Ascending aorta (tissue), 2 donors: ENCODE results near the gene SEPHS2. TPM values are rescaled to one million over a fixed set of nuclear protein-coding genes. Genes with fewer than 3 reads are reported as not detected.

Experiments
- DNase-seq, 2 donors: peaks; one replicate each; pipeline ENCODE4 v3.0.0-alpha.2; 2019; ENCODE audit warnings: low spot score in 2 of 2
- H3K27ac ChIP-seq, 2 donors: fragments of 200-600 bp; sonication (generic); one replicate each; pipeline ENCODE4 v1.5.1; 2016 to 2017; ENCODE audit warnings: mild to moderate bottlenecking in 1 of 2
- H3K27me3 ChIP-seq: fragments of 200-600 bp; sonication (generic); one replicate; pipeline ENCODE4 v1.5.1; 2017
- H3K36me3 ChIP-seq, 2 donors: fragments of 200-600 bp; sonication (generic); one replicate each; pipeline ENCODE4 v1.5.1; 2016
- H3K4me1 ChIP-seq, 2 donors: fragments of 200-600 bp; sonication (generic); one replicate each; pipeline ENCODE4 v1.5.1; 2016 to 2017; ENCODE audit warnings: mild to moderate bottlenecking in 1 of 2
- H3K4me3 ChIP-seq, 2 donors: fragments of 200-600 bp; sonication (generic); one replicate each; pipeline ENCODE4 v1.5.1; 2016 to 2017; ENCODE audit warnings: mild to moderate bottlenecking in 1 of 2
- H3K9me3 ChIP-seq, 2 donors: fragments of 200-600 bp; sonication (generic); one replicate each; pipeline ENCODE4 v1.5.1; 2016
- CTCF ChIP-seq, 3 experiments: fragments of 200-600 bp in 2 of 3; fragments of 450-650 bp in 1 of 3; sonication (generic) in 2 of 3; IDR thresholded peaks; one replicate each; pipeline ENCODE4 v1.5.1; 2016 to 2019; ENCODE audit warnings: antibody characterized with exemption in 3 of 3, mild to moderate bottlenecking in 1 of 3, moderate library complexity in 1 of 3
- intact Hi-C: fragments of 100-400 bp; cut with DNase I; formaldehyde crosslinking; loops from one replicate; pipeline ENCODE4 v1.15.1; 2023
- total RNA-seq: library from RNA; depleted of rRNA; stranded (reverse); fragments of >200 nt; gene quantifications from one replicate; pipeline ENCODE4 v1.1.0, GENCODE V29; 2016

Gene SEPHS2
- total RNA-seq, 1 donor from 2014 or later: 22.8 TPM

GRCh38 chr16:30490210-30490609 is 44.5 kb upstream of the SEPHS2 start:
- no peak for DNase-seq
- intact Hi-C loops: no loop called here
- H3K27ac ChIP-seq: no peak overlapping the region
- no peaks in the 10 kb centered on the region for H3K4me1 ChIP-seq
- no peak overlapping the region for H3K4me3 ChIP-seq
- H3K36me3 ChIP-seq: no peaks in the 10 kb centered on the region
- no peaks in the 10 kb centered on the region for H3K9me3 ChIP-seq
- H3K27me3 ChIP-seq: no peaks in the 10 kb centered on the region
- no peak for TF ChIP-seq CTCF (IDR thresholded peaks at IDR 0.05)

GRCh38 chr16:30488764-30489605 is 43.3 kb upstream of the SEPHS2 start:
- no peak for TF ChIP-seq CTCF (IDR thresholded peaks at IDR 0.05)
- Histone ChIP-seq H3K9me3 (no peaks in the 10 kb centered on the region), H3K4me1 (no peaks in the 10 kb centered on the region), H3K36me3 (no peaks in the 10 kb centered on the region), H3K27me3 (no peaks in the 10 kb centered on the region), H3K4me3 (no peak overlapping the region), H3K27ac (no peak overlapping the region)
- intact Hi-C loops: no loop called here
- no peak for DNase-seq

GRCh38 chr16:30485818-30486436 is 40.3 kb upstream of the SEPHS2 start:
- no peaks in the 10 kb centered on the region for H3K4me1 ChIP-seq
- no peaks in the 10 kb centered on the region for H3K27me3 ChIP-seq
- no peak overlapping the region for H3K27ac ChIP-seq
- no peak overlapping the region for H3K4me3 ChIP-seq
- intact Hi-C loops: no loop called here
- H3K9me3 ChIP-seq: no peaks in the 10 kb centered on the region
- H3K36me3 ChIP-seq: no peaks in the 10 kb centered on the region
- no peak for TF ChIP-seq CTCF (IDR thresholded peaks at IDR 0.05)
- DNase-seq: no peak

GRCh38 chr16:30484887-30485286 is 39.2 kb upstream of the SEPHS2 start:
- no peak for DNase-seq
- no peak overlapping the region for H3K4me3 ChIP-seq
- H3K27me3 ChIP-seq: no peaks in the 10 kb centered on the region
- H3K4me1 ChIP-seq: no peaks in the 10 kb centered on the region
- H3K36me3 ChIP-seq: no peaks in the 10 kb centered on the region
- TF ChIP-seq CTCF (IDR thresholded peaks at IDR 0.05): no peak
- no peak overlapping the region for H3K27ac ChIP-seq
- intact Hi-C loops: no loop called here
- no peaks in the 10 kb centered on the region for H3K9me3 ChIP-seq

- H3K27ac ChIP-seq: no peak overlapping the region
- no peak for TF ChIP-seq CTCF (IDR thresholded peaks at IDR 0.05)
- H3K4me1 ChIP-seq: no peaks in the 10 kb centered on the region
- DNase-seq: no peak
- intact Hi-C loops: no loop called here
- H3K36me3 ChIP-seq: no peaks in the 10 kb centered on the region
- no peaks in the 10 kb centered on the region for H3K27me3 ChIP-seq
- no peaks in the 10 kb centered on the region for H3K9me3 ChIP-seq
- no peak overlapping the region for H3K4me3 ChIP-seq
These were observed 36.7 kb upstream of the SEPHS2 start for GRCh38 chr16:30482366-30482765.
